ENCODE measurements around the gene MYLK. TPM values are rescaled to one million over a fixed set of nuclear protein-coding genes. Genes with fewer than 3 reads are reported as not detected.

The MYLK gene
- total and polyA plus RNA-seq, 8 donors: 35.1 to 916 (median 340) TPM

GRCh38 chr3:123783050-123783689 lies 101.0 kb downstream of the MYLK start:
- DNase-seq: no peak
- Histone ChIP-seq H3K27ac (no peak overlapping the region), H3K27me3 (no peaks in the 10 kb centered on the region), H3K36me3 (no peaks in the 10 kb centered on the region), H3K9me3 (no peaks in the 10 kb centered on the region), H3K4me1 (peaks cover 0 to 24% (median 4%) of the 10 kb centered on the region in 4 donors), H3K4me3 (no peak overlapping the region)
- TF ChIP-seq POLR2AphosphoS5 (IDR thresholded peaks at IDR 0.05) (no peak), POLR2A (IDR thresholded peaks at IDR 0.05) (no peak), EP300 (IDR thresholded peaks at IDR 0.05) (no peak)
- TF ChIP-seq, protein P1, sequence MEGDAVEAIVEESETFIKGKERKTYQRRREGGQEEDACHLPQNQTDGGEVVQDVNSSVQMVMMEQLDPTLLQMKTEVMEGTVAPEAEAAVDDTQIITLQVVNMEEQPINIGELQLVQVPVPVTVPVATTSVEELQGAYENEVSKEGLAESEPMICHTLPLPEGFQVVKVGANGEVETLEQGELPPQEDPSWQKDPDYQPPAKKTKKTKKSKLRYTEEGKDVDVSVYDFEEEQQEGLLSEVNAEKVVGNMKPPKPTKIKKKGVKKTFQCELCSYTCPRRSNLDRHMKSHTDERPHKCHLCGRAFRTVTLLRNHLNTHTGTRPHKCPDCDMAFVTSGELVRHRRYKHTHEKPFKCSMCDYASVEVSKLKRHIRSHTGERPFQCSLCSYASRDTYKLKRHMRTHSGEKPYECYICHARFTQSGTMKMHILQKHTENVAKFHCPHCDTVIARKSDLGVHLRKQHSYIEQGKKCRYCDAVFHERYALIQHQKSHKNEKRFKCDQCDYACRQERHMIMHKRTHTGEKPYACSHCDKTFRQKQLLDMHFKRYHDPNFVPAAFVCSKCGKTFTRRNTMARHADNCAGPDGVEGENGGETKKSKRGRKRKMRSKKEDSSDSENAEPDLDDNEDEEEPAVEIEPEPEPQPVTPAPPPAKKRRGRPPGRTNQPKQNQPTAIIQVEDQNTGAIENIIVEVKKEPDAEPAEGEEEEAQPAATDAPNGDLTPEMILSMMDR (IDR thresholded peaks at IDR 0.05): no peak
- intact Hi-C loops (cut with DNase I; ENCODE audit: low total_unique reads): no loop called here
- WGBS, 5 donors: 42 to 60% (median 53%) methylated on average over 1 of the region's 1 CpG

- Histone ChIP-seq H3K27ac (no peak overlapping the region), H3K36me3 (no peaks in the 10 kb centered on the region), H3K9me3 (no peaks in the 10 kb centered on the region), H3K4me1 (peaks cover 0 to 24% (median 4%) of the 10 kb centered on the region in 4 donors), H3K4me3 (no peak overlapping the region), H3K27me3 (no peaks in the 10 kb centered on the region)
- no peak for DNase-seq
- intact Hi-C loops (cut with DNase I; ENCODE audit: low total_unique reads): no loop called here
- WGBS, 5 donors: 47 to 61% (median 52%) methylated on average over 4 of the region's 4 CpGs
- TF ChIP-seq EP300 (IDR thresholded peaks at IDR 0.05): no peak
- no peak for TF ChIP-seq POLR2A (IDR thresholded peaks at IDR 0.05)
- TF ChIP-seq POLR2AphosphoS5 (IDR thresholded peaks at IDR 0.05): no peak
- TF ChIP-seq, protein P1 (IDR thresholded peaks at IDR 0.05): no peak
Measured at GRCh38 chr3:123782488-123782887, 101.6 kb downstream of the MYLK start.

DNA sequence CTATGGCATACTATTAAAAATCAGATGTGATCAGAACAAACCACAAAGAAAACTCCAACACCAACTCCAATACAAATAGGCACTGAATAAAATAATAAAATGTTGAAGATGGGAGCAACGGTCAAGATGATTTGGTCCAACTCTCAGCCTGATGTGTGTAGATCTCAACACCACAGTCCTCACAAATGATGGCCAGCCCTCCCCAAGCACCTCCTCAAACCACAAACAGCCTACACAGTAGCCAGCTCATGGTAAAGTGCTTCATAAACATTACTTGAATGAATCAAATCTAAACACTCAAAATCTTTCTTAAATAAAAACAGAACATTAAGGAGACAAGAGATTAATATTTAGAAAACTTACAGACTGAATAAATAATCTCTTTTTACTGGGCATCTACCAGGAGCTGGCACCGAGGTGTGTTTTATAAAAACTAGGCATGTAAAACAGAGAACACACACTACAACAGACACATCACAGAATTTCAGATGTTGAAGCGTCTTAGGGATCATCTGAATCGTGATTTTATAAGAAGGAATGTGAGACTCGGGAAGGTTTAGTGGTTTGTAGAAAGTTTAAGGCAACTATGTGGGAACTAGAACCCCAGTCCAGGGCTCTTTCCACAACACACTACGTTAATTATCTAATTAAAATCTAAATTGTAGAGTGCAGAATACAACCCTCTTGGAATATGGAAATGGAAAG lies 102.4 kb downstream of the MYLK start:
- no peaks in the 10 kb centered on the region for H3K36me3 ChIP-seq
- WGBS, 5 donors: 75 to 86% (median 84%) methylated on average over 6 of the region's 6 CpGs
- peaks cover 0 to 24% (median 4%) of the 10 kb centered on the region in 4 donors for H3K4me1 ChIP-seq
- no peaks in the 10 kb centered on the region for H3K27me3 ChIP-seq
- no peak overlapping the region for H3K27ac ChIP-seq
- no peak for TF ChIP-seq POLR2A (IDR thresholded peaks at IDR 0.05)
- TF ChIP-seq POLR2AphosphoS5 (IDR thresholded peaks at IDR 0.05): no peak
- TF ChIP-seq, protein P1 (IDR thresholded peaks at IDR 0.05): no peak
- no peak for TF ChIP-seq EP300 (IDR thresholded peaks at IDR 0.05)
- H3K9me3 ChIP-seq: no peaks in the 10 kb centered on the region
- H3K4me3 ChIP-seq: no peak overlapping the region
- no peak for DNase-seq
- intact Hi-C loops (cut with DNase I; ENCODE audit: low total_unique reads): no loop called here

DNA sequence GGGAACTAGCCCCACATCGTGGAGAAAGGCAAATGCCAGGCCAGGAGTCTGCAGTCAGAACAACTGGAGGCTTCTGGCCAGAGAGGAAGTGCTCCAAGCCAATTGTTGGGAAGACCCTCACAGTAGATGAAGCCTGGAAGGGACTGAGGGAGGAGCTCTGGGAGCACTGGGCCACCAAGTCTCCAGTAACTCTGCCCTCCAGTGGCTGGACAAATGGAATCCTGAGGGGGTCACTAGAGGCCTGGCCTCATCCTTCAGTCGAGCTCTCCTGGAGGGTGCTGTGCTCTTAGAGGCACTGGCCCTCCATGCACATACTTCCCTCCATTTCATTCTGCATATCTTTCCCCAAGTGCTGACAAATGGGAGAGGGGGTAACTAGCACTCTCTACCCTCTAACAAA lies 103.0 kb downstream of the MYLK start:
- TF ChIP-seq, protein P1 (IDR thresholded peaks at IDR 0.05): no peak
- TF ChIP-seq POLR2A (IDR thresholded peaks at IDR 0.05) (no peak), EP300 (IDR thresholded peaks at IDR 0.05) (no peak), POLR2AphosphoS5 (IDR thresholded peaks at IDR 0.05) (no peak)
- Histone ChIP-seq H3K9me3 (no peaks in the 10 kb centered on the region), H3K4me1 (peaks cover 0 to 24% (median 4%) of the 10 kb centered on the region in 4 donors), H3K36me3 (no peaks in the 10 kb centered on the region), H3K27ac (no peak overlapping the region), H3K4me3 (no peak overlapping the region), H3K27me3 (no peaks in the 10 kb centered on the region)
- DNase-seq: no peak
- 74 to 90% (median 82%) methylated on average over 2 of the region's 2 CpGs for WGBS, 5 donors
- intact Hi-C loops (cut with DNase I; ENCODE audit: low total_unique reads): no loop called here

Data from stomach (tissue), 9 donors.